PC-3 (cell line): ENCODE measurements around the gene MET.

ENCODE experiments used
- EZH2 ChIP-seq: fragments of 300-600 bp; sonication (generic); IDR thresholded peaks from one replicate; pipeline ENCODE4 v1.6.1; 2017; ENCODE audit warnings: antibody characterized with exemption, mild to moderate bottlenecking, low read length; ENCODE audit not compliant: unreplicated experiment
- TF ChIP-seq, protein P1 (sequence below): fragments of 300-600 bp; sonication (generic); conservative IDR thresholded peaks from 2 replicates; pipeline ENCODE4 v1.5.1; 2017; ENCODE audit warnings: antibody characterized with exemption, low read depth, mild to moderate bottlenecking, low read length

DNA sequence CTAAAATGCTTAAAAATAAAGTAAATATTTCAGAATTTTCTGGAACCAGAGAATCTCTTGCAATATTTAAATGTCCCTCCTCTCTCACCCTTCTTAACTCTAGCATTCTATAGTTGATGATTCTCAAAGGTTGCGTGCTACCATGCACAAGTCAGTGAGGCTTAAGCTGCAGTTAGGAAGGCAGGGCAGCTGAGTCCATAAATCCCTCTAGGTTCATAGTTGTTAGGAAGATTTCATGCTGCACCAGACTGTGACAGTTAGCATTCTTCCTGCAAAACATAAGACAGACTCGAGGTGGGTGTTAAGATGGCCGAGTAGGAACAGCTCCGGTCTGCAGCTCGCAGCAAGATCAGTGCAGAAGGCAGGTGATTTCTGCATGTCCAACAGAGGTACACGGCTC is 70.6 kb downstream of the MET start:
- TF ChIP-seq, protein P1, sequence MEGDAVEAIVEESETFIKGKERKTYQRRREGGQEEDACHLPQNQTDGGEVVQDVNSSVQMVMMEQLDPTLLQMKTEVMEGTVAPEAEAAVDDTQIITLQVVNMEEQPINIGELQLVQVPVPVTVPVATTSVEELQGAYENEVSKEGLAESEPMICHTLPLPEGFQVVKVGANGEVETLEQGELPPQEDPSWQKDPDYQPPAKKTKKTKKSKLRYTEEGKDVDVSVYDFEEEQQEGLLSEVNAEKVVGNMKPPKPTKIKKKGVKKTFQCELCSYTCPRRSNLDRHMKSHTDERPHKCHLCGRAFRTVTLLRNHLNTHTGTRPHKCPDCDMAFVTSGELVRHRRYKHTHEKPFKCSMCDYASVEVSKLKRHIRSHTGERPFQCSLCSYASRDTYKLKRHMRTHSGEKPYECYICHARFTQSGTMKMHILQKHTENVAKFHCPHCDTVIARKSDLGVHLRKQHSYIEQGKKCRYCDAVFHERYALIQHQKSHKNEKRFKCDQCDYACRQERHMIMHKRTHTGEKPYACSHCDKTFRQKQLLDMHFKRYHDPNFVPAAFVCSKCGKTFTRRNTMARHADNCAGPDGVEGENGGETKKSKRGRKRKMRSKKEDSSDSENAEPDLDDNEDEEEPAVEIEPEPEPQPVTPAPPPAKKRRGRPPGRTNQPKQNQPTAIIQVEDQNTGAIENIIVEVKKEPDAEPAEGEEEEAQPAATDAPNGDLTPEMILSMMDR, result no peak
- no peak for TF ChIP-seq EZH2
